ENCODE measurements around the gene HSPA13. TPM values are rescaled to one million over a fixed set of nuclear protein-coding genes. Genes with fewer than 3 reads are reported as not detected.

The HSPA13 gene
- polyA plus RNA-seq, 4 donors: 1.6 to 22.2 (median 7.0) TPM

DNA sequence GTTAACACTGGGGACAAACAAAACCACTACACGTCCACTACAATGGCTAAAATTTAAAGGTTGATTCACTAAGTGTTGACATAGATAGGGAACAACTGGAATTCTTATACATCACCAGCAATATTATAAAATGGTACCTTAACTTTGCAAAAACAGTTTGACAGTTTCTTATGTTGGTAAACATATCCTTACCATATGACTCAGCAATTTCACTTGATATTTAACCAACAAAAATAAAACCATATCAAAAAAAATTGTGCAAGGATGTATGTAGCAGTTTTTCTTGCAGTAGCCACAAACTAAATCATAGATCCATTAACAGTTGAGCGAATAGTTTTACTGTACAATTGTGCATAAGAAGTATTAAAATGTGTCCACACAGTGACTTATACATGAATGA is 5.3 kb upstream of the HSPA13 start:
- Histone ChIP-seq H3K4me3 (ENCODE audit: low read depth in 1 of 3, low read length in 3 of 3) (no peak overlapping the region), H3K27me3 (ENCODE audit: control insufficient read depth in 3 of 3, insufficient read depth in 3 of 3, low read length in 3 of 3) (no peaks in the 10 kb centered on the region), H3K27ac (ENCODE audit: low read depth in 1 of 3, low read length in 2 of 3) (no peak overlapping the region), H3K4me1 (ENCODE audit: control insufficient read depth in 3 of 3, insufficient read depth in 2 of 3, low read depth in 1 of 3, low read length in 2 of 3) (no peaks in the 10 kb centered on the region), H3K9me3 (ENCODE audit: control insufficient read depth in 2 of 2, insufficient read depth in 1 of 2, low read depth in 1 of 2, low read length in 1 of 2) (no peaks in the 10 kb centered on the region), H3K36me3 (ENCODE audit: control insufficient read depth in 3 of 3, insufficient read depth in 2 of 3, low read depth in 1 of 3, low read length in 3 of 3) (no peaks in the 10 kb centered on the region)
- 85 to 91% (median 91%) methylated on average over 2 of the region's 2 CpGs for WGBS, 3 donors
- DNase-seq (no peak), FAIRE-seq (no peak)

DNA sequence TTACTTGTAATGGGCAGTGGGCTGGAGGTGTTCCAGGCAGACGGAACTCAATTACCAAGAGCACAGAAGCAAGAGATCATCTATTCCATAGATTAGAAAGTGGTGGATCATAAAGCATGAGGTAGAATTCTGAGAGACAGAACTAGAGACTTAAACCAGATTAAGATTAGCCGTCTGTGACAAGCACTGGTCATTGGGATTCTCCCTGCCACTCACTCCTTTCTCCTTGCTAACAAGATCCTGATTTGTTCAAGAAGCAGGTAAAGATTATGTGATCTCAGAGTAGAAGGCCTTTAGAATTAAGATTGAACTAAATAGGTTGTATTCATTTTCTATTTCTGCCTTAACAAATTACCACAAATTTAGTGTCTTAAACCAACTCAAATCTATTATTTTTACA is 1.5 kb upstream of the HSPA13 start:
- Histone ChIP-seq H3K27ac (ENCODE audit: low read depth in 1 of 3, low read length in 2 of 3) (peak overlapping the region in 1 of 3 donors; percentile 54), H3K4me1 (ENCODE audit: control insufficient read depth in 3 of 3, insufficient read depth in 2 of 3, low read depth in 1 of 3, low read length in 2 of 3) (peaks cover 0 to 2% (median 0%) of the 10 kb centered on the region in 3 donors), H3K9me3 (ENCODE audit: control insufficient read depth in 2 of 2, insufficient read depth in 1 of 2, low read depth in 1 of 2, low read length in 1 of 2) (no peaks in the 10 kb centered on the region), H3K27me3 (ENCODE audit: control insufficient read depth in 3 of 3, insufficient read depth in 3 of 3, low read length in 3 of 3) (no peaks in the 10 kb centered on the region), H3K36me3 (ENCODE audit: control insufficient read depth in 3 of 3, insufficient read depth in 2 of 3, low read depth in 1 of 3, low read length in 3 of 3) (no peaks in the 10 kb centered on the region), H3K4me3 (ENCODE audit: low read depth in 1 of 3, low read length in 3 of 3) (no peak overlapping the region)
- no peak for FAIRE-seq
- DNase-seq: no peak
- 91 to 93% (median 91%) methylated on average over 2 of the region's 2 CpGs for WGBS, 3 donors

DNA sequence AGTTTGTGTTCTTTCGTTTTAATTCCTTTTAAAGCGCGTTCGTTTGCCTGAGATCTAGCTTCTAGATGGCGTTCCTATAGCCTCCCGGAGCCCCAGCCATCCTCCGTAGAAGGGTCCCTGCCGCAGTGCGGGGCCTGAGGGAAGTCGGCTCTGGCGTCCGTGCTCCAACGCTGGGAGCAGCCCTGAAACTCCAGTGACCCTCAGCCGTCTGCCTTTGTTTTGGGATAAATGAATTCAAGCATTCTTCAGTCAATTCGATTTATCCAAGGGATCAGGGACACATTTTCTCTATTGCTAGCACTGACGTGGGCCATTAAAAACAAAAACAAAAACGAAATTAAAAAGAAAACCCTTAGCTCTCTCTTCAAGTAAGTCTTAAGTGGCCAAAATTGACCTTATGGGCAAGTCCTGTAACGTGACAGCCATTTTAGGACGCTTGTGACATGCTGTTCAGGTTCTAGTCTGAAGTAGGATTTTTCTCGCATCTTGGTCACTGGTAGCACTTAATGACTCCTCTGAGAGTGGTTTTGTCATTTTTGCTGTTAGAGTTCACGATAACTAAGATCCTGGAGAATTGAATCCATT is 742 bp upstream of the HSPA13 start:
- Histone ChIP-seq H3K36me3 (ENCODE audit: control insufficient read depth in 3 of 3, insufficient read depth in 2 of 3, low read depth in 1 of 3, low read length in 3 of 3) (no peaks in the 10 kb centered on the region), H3K27me3 (ENCODE audit: control insufficient read depth in 3 of 3, insufficient read depth in 3 of 3, low read length in 3 of 3) (no peaks in the 10 kb centered on the region), H3K4me3 (ENCODE audit: low read depth in 1 of 3, low read length in 3 of 3) (peak overlapping the region; percentile 55 to 67 (median 67)), H3K4me1 (ENCODE audit: control insufficient read depth in 3 of 3, insufficient read depth in 2 of 3, low read depth in 1 of 3, low read length in 2 of 3) (peaks cover 0 to 2% (median 0%) of the 10 kb centered on the region in 3 donors), H3K9me3 (ENCODE audit: control insufficient read depth in 2 of 2, insufficient read depth in 1 of 2, low read depth in 1 of 2, low read length in 1 of 2) (no peaks in the 10 kb centered on the region), H3K27ac (ENCODE audit: low read depth in 1 of 3, low read length in 2 of 3) (peak overlapping the region; percentile 35 to 94 (median 77))
- FAIRE-seq: no peak
- DNase-seq: peak in 1 of 2 donors; percentile 2
- WGBS, 3 donors: 5 to 8% (median 6%) methylated on average over 21 of the region's 21 CpGs

DNA sequence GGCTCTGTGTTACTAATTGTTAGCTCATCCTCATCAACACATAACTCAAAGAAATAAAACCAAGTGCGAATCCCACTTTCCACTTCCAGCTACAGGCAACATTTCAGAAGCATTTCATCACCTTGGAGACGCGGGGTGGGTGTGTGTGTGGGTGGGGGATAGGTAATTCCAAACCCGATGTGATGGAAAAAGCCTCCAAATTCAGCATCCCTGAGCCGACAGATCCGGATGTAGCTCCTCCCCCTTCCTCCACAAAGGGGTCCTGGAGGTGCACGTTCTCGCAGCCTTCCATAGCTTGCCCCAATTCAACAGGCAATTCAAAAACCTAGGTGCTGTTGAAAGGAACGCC is 486 bp downstream of the HSPA13 start:
- peak overlapping the region in 2 of 3 donors; percentile 84 to 97 for H3K27ac ChIP-seq (ENCODE audit: low read depth in 1 of 3, low read length in 2 of 3)
- H3K9me3 ChIP-seq (ENCODE audit: control insufficient read depth in 2 of 2, insufficient read depth in 1 of 2, low read depth in 1 of 2, low read length in 1 of 2): no peaks in the 10 kb centered on the region
- no peaks in the 10 kb centered on the region for H3K27me3 ChIP-seq (ENCODE audit: control insufficient read depth in 3 of 3, insufficient read depth in 3 of 3, low read length in 3 of 3)
- DNase-seq (no peak), FAIRE-seq (no peak)
- peak overlapping the region; percentile 54 to 98 (median 78) for H3K4me3 ChIP-seq (ENCODE audit: low read depth in 1 of 3, low read length in 3 of 3)
- H3K36me3 ChIP-seq (ENCODE audit: control insufficient read depth in 3 of 3, insufficient read depth in 2 of 3, low read depth in 1 of 3, low read length in 3 of 3): peaks cover 2 to 5% (median 5%) of the 10 kb centered on the region in 3 donors
- peaks cover 0 to 2% (median 0%) of the 10 kb centered on the region in 3 donors for H3K4me1 ChIP-seq (ENCODE audit: control insufficient read depth in 3 of 3, insufficient read depth in 2 of 3, low read depth in 1 of 3, low read length in 2 of 3)
- WGBS, 3 donors: 0 to 1% (median 0%) methylated on average over 9 of the region's 9 CpGs

- Histone ChIP-seq H3K4me1 (ENCODE audit: control insufficient read depth in 3 of 3, insufficient read depth in 2 of 3, low read depth in 1 of 3, low read length in 2 of 3) (no peaks in the 10 kb centered on the region), H3K4me3 (ENCODE audit: low read depth in 1 of 3, low read length in 3 of 3) (no peak overlapping the region), H3K9me3 (ENCODE audit: control insufficient read depth in 2 of 2, insufficient read depth in 1 of 2, low read depth in 1 of 2, low read length in 1 of 2) (no peaks in the 10 kb centered on the region), H3K27ac (ENCODE audit: low read depth in 1 of 3, low read length in 2 of 3) (no peak overlapping the region), H3K36me3 (ENCODE audit: control insufficient read depth in 3 of 3, insufficient read depth in 2 of 3, low read depth in 1 of 3, low read length in 3 of 3) (peaks cover 8 to 21% (median 9%) of the 10 kb centered on the region in 3 donors), H3K27me3 (ENCODE audit: control insufficient read depth in 3 of 3, insufficient read depth in 3 of 3, low read length in 3 of 3) (no peaks in the 10 kb centered on the region)
- WGBS, 3 donors: 97 to 99% (median 98%) methylated on average over 2 of the region's 2 CpGs
- no peak for DNase-seq
- no peak for FAIRE-seq
Measured at GRCh38 chr21:14376854-14377253, 6.1 kb downstream of the HSPA13 start.

DNA sequence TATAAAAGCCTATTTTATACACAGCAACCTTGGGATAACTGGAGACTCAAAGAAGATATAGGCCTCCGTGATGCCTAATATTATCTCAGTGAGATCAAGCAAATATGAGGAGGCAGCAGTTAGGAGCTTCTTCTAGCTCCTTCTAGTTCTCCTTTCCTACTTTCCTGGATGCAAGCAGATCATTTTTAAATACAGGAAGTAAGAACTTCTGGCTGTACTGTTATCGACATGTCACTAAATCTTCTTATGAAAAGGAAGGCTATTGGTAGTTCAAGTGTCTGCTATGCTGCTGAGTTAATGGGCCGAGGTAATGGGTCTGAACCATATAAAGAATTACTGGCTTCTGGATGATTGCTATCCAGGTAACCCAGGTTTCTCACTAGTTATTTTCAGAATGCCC is 15.9 kb downstream of the HSPA13 start:
- Histone ChIP-seq H3K4me1 (ENCODE audit: control insufficient read depth in 3 of 3, insufficient read depth in 2 of 3, low read depth in 1 of 3, low read length in 2 of 3) (no peaks in the 10 kb centered on the region), H3K4me3 (ENCODE audit: low read depth in 1 of 3, low read length in 3 of 3) (no peak overlapping the region), H3K9me3 (ENCODE audit: control insufficient read depth in 2 of 2, insufficient read depth in 1 of 2, low read depth in 1 of 2, low read length in 1 of 2) (no peaks in the 10 kb centered on the region), H3K36me3 (ENCODE audit: control insufficient read depth in 3 of 3, insufficient read depth in 2 of 3, low read depth in 1 of 3, low read length in 3 of 3) (no peaks in the 10 kb centered on the region), H3K27ac (ENCODE audit: low read depth in 1 of 3, low read length in 2 of 3) (no peak overlapping the region), H3K27me3 (ENCODE audit: control insufficient read depth in 3 of 3, insufficient read depth in 3 of 3, low read length in 3 of 3) (no peaks in the 10 kb centered on the region)
- FAIRE-seq: no peak
- DNase-seq: no peak
- WGBS, 3 donors: 73 to 90% (median 88%) methylated on average over 3 of the region's 3 CpGs

DNA sequence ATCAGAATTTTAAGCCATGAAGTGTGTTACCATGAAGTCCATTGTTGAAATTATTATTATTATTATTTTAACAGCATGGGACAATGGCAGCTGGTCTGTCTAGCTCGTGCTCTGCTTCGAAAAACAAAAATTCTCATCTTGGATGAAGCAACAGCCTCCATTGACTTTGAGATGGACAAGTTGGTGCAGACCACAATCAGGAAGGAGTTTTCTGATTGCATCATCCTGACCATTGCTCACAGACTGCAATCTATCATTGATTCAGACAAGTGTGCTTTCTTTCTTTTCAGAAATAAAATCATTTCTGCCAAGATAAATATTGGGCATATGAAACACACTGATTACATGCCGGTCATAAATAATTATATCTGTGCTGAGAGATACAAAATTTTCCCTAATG is 21.0 kb downstream of the HSPA13 start:
- DNase-seq (no peak), FAIRE-seq (no peak)
- 52 to 62% (median 62%) methylated on average over 3 of the region's 3 CpGs for WGBS, 3 donors
- Histone ChIP-seq H3K4me3 (ENCODE audit: low read depth in 1 of 3, low read length in 3 of 3) (no peak overlapping the region), H3K36me3 (ENCODE audit: control insufficient read depth in 3 of 3, insufficient read depth in 2 of 3, low read depth in 1 of 3, low read length in 3 of 3) (no peaks in the 10 kb centered on the region), H3K27me3 (ENCODE audit: control insufficient read depth in 3 of 3, insufficient read depth in 3 of 3, low read length in 3 of 3) (no peaks in the 10 kb centered on the region), H3K27ac (ENCODE audit: low read depth in 1 of 3, low read length in 2 of 3) (no peak overlapping the region), H3K9me3 (ENCODE audit: control insufficient read depth in 2 of 2, insufficient read depth in 1 of 2, low read depth in 1 of 2, low read length in 1 of 2) (no peaks in the 10 kb centered on the region), H3K4me1 (ENCODE audit: control insufficient read depth in 3 of 3, insufficient read depth in 2 of 3, low read depth in 1 of 3, low read length in 2 of 3) (no peaks in the 10 kb centered on the region)

DNA sequence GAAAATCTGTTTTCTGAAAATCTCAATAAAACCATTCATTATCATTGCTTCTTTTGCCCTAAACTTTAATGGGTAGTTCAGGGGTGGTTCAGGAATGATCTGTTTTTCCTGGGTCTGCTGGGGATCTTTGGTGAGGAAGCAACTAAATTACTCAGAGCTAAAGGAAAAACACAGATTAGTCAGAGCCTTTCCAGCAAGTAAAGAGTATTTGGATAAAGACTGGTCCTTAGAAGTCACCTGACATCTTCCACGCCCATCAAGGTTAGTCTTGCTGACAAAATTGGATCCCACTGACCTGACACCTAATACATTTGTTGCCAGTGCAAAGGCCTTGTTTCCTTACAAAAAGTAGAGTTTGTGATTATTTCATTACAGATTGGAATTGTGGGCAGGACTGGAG is 24.2 kb downstream of the HSPA13 start:
- WGBS, 3 donors: 58 to 77% (median 73%) methylated on average over 1 of the region's 1 CpG
- Histone ChIP-seq H3K4me1 (ENCODE audit: control insufficient read depth in 3 of 3, insufficient read depth in 2 of 3, low read depth in 1 of 3, low read length in 2 of 3) (no peaks in the 10 kb centered on the region), H3K9me3 (ENCODE audit: control insufficient read depth in 2 of 2, insufficient read depth in 1 of 2, low read depth in 1 of 2, low read length in 1 of 2) (no peaks in the 10 kb centered on the region), H3K27ac (ENCODE audit: low read depth in 1 of 3, low read length in 2 of 3) (no peak overlapping the region), H3K4me3 (ENCODE audit: low read depth in 1 of 3, low read length in 3 of 3) (no peak overlapping the region), H3K27me3 (ENCODE audit: control insufficient read depth in 3 of 3, insufficient read depth in 3 of 3, low read length in 3 of 3) (no peaks in the 10 kb centered on the region), H3K36me3 (ENCODE audit: control insufficient read depth in 3 of 3, insufficient read depth in 2 of 3, low read depth in 1 of 3, low read length in 3 of 3) (no peaks in the 10 kb centered on the region)
- FAIRE-seq: no peak
- no peak for DNase-seq

- FAIRE-seq (no peak), DNase-seq (no peak)
- H3K9me3 ChIP-seq (ENCODE audit: control insufficient read depth in 2 of 2, insufficient read depth in 1 of 2, low read depth in 1 of 2, low read length in 1 of 2): no peaks in the 10 kb centered on the region
- H3K4me1 ChIP-seq (ENCODE audit: control insufficient read depth in 3 of 3, insufficient read depth in 2 of 3, low read depth in 1 of 3, low read length in 2 of 3): no peaks in the 10 kb centered on the region
- 81 to 85% (median 83%) methylated on average over 4 of the region's 4 CpGs for WGBS, 3 donors
- no peak overlapping the region for H3K4me3 ChIP-seq (ENCODE audit: low read depth in 1 of 3, low read length in 3 of 3)
- H3K36me3 ChIP-seq (ENCODE audit: control insufficient read depth in 3 of 3, insufficient read depth in 2 of 3, low read depth in 1 of 3, low read length in 3 of 3): no peaks in the 10 kb centered on the region
- H3K27ac ChIP-seq (ENCODE audit: low read depth in 1 of 3, low read length in 2 of 3): no peak overlapping the region
- H3K27me3 ChIP-seq (ENCODE audit: control insufficient read depth in 3 of 3, insufficient read depth in 3 of 3, low read length in 3 of 3): no peaks in the 10 kb centered on the region
Measured at GRCh38 chr21:14356746-14357145, 26.2 kb downstream of the HSPA13 start.
